ENCODE results near the gene TLE2.
"Not testable (repeated sequence)": the region's sequence is repeated elsewhere in the genome, so short reads cannot be mapped to it uniquely, and the experiment has no call there.

Gene TLE2

DNA sequence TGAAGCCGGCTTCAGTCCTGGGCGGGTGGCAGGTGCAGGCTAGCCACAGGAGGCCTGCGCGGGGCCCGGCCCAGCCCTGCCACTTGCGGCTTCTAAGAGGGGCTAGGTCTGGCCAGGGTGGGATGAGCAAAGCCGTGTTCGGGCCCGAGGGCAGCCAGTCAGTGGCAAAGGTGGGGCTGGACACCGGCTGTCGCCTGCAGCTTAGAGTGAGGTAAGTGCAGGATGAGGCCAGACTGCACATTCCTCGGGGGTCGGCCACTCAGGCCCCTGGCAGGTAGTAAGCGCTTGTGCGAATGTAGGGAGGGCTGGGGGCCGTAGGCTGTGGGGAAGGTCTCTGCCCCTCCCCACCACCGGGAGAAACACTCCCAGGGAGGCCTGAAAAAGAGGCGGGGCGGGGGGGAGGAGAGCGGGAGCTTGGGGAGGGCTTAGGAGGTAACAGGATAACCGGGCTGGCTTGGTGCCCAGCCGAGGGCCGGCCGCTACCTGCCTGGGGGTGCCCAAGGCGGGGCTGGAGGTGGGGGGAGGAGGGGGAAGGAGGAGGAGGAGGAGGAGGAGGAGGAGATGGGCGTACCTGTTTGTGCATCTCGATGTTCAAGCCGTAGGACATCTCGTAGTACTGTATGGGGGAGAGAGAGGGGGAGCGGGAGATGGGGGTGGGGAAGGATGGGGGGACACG, 26.8 kb upstream of the TLE2 start:
- DNase-seq = no peak

DNA sequence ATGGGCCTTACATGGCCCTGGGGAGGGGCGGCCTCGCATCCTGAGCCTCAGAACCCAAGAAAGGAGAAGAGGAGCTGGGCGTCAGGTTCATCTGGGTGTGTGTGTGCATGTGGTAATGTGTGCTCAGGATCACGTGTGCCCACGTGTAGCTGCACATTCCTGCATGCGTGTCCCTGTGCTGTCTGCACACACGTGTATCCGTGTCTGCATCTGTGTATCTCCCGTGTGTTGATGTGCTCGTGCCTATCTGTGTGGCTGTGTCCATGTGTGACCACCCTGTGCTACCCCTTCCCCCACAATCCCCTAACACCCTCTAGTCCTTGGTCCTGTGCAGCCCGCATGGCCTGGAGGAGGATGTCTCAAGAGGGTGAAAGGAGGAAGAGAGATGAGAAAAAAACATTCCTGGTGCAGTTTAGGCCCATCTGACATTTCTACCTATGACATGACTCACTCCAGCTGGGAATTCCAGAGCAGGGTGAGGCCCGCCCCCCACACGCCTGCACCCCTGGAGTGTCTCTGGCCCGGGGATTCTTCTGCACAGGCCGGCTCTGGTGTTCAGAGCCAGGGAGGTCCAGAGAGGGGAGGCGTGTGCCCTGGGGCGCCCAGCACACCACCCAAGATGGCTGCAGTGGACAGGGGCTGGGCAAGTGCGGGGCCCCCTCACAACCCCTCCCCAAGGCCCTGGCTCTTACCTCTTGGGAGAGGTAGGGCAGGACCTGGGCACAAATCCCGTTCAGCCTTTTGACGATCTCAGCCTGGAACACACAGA, 26.1 kb upstream of the TLE2 start:
- DNase-seq = no peak

DNA sequence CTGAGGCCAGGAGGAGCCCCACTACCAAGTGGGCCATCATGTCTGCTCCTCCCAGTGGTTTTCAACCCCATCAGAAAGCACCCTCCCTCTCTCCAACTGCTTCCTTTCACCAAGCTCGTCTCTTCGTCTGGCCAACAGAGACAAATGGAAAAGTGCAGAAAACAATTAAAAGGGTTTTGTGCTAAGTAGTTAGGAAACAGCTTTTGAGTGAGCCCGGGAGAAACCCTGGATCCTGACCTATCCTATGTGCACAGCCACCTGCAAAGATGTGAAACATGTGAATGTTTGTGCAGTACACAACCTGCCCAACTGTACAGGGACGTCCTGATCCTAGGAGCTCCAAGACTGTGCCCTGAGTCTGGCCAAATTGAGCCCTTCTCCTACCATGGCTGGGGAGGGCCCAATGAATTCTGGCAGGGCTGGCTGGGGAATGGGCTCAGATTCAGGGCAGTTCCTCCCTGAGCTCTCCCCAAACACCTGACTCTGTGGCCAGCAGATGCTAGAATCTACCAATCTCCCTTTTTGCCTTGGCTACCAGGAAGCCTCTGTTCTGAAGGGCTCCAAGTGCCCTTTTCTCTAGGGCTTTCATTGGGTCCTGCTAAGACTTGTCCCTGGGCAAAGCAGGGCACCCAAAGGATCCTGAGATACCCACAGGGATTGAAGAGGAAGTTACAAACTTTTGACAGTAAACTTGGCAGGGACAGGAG, 25.3 kb upstream of the TLE2 start:
- DNase-seq = no peak

DNA sequence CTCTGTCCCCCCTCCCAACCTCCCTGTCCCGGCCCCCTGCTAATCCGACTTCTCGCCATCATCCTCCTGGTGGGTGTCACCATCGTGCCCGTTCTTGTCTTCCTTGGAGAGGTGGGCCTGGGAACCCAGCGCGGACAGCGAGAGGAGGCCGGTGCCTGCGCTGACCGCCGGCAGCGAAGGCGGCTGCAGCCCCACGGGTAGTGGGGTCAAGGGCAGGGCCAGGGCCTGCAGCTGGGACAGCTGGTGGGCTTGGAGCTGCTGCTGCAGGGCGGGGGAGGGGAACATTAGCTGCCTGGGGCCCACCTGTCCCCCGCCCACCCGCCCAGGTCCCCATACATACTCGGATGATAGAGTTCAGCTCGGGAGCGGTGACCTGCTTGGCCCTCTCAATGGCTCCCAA, 24.7 kb upstream of the TLE2 start:
- DNase-seq = no peak

DNA sequence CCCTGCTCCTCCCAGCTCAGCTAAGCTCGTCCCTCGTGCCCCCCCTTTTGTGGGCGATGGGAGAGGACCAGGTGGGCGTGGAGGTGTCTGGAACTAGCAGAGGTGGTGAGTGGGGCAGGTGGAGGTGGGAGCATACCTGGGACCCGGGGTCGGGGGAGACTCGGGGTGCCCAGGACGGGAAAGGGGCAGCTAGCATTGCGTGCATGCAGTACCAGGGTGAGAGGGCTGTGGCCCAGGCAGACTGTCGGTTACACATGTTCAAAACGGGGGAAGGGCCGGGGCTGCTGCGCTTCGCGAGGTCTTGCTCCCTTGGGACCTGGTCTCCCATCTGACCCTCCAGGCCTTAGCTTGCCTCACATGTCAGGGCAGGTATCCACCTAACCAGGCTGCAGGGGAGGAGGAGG, 24.1 kb upstream of the TLE2 start:
- DNase-seq = no peak

GRCh38 chr19:3050016-3050415, 20.9 kb upstream of the TLE2 start:
- not testable (repeated sequence) for DNase-seq

DNA sequence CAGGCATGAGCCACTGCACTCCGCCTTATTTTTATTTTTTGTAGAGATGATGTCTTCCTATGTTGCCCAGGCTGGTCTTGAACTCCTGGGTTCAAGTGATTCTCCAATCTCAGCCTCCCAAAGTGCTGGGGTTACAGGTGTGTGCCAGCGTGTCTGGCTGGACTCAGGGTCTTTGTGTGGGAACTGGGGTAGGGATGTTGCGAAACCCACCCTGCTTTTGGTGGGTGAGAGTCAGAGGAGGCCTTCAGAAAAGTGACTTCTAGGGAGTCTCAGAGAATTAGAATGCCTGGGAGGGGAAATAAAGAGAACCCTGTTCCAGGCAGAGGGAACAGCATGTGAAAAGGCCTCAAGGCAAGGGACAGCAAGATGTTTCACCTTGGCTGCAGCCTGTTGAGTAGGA, 20.0 kb upstream of the TLE2 start:
- DNase-seq = no peak

GRCh38 chr19:3048190-3048533, 19.1 kb upstream of the TLE2 start:
- no peak for DNase-seq

DNA sequence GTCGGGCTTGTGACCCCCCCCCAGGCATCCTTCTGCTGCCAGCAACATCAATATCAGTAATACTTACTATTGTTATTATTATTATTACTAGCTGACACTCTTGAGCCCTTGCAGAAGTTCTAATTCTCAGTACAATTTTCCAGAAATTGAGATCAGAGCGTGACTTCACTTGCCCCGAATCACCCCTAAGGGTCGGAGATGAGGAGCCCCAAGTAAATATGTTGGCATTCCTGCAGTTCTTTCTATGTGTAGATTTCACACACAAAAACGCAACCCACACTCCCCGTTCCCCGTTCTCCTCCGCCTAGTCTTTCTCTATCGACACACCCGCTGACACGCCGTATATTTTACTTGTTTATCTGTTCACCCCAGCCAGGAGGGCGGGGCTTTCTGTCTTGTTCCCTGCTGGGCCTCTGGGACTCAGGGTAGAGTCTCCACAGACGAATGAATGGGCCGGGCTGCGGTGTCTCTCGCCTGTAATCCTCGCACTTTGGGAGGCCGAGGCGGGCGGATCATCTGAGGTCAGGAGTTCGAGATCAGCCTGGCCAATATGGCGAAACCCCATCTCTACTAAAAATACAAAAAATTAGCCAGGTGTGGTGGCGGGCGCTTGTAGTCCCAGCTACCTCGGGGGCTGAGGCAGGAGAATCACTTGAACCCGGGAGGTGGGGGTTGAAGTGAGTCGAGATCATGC, 18.6 kb upstream of the TLE2 start:
- DNase-seq = peak; percentile 54

DNA sequence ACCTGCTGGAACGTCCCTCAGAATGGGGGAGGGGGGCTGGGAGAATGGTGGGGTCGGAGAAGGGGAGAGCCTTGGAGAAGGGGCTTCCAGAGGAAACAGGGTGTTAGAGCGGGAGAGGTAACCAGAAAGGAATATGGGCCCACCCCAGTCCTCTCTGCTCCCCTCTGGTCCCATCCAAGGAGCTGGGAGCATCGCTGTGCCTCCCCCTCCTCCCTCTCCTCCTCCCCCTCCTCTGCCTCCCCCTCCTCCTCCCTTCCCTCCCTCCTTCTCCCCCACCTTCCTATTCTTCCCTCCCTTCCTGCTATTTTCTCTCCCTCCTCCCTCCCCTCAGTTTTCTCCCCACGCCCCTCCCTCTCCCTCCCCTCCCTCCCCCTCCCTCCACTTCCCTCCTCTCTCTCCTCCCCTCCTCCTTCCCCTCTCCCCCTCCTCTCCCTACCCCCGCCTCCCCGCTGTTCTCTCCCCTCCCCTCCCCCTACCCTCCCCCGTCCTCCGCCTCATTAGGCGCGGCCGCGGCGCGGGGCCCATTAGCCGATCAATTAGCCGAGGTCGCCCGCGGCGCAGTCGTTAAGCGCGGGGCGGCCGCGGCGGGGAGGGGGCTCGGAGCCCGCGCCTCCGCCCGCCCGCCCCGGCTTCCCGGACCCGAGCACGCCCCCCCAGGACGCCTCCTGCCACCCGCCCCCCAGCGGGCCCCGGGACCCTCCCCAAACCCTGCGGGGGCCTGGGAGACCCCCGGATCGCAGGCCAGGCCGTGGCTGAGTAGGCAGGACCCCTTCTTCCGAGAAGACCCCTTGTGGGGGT, 17.8 kb upstream of the TLE2 start:
- DNase-seq = no peak

- no peak for DNase-seq
These were observed 17.0 kb upstream of the TLE2 start for GRCh38 chr19:3045885-3046697.

- DNase-seq = no peak
These were observed 16.1 kb upstream of the TLE2 start for GRCh38 chr19:3045191-3045590.

GRCh38 chr19:3042621-3043267, 13.7 kb upstream of the TLE2 start:
- no peak for DNase-seq

DNA sequence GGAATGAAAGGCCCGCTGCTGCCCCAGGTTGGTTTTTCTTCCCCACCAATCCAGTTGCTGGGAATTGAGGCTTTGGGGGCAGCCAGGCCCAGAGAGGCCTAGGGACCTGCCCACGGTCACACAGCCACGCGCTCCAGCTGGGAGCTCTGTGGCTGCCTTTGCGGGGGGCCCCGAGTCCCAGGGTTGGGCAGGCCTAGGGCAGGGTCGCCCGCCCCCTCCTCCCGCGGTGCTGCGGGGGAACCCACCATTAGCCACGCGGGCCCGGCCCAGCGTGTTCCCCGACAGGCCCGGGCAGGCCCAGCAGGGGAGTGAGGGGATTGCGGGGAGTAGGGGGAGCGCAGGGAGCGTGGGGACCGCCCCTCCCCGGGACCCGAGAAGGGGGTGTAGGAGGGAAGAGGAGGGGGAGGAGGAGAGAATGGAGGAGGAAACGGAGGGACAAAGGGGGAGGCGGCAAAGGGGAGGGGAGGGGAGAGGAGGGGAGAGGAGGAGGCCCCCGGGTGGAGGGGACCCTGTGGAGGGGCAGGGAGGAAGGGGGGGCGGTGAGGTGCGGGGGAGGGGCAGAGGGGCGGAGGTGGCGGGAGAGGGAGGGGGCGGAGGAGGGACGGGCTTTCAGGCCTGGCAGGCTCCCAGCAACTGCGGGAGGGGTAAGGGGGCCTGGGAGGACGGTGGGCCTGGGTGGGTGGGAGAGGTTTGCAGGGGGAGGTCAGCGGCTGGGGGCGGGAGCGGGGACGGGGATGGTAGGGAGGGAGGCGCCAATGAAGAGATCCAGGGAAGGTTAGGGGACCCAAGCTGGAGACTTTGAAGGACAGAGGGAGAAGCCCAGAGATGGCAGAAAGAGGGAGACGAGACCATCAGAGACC, 12.9 kb upstream of the TLE2 start:
- DNase-seq = no peak

- DNase-seq = no peak
These were observed 12.2 kb upstream of the TLE2 start for GRCh38 chr19:3041327-3041726.

DNA sequence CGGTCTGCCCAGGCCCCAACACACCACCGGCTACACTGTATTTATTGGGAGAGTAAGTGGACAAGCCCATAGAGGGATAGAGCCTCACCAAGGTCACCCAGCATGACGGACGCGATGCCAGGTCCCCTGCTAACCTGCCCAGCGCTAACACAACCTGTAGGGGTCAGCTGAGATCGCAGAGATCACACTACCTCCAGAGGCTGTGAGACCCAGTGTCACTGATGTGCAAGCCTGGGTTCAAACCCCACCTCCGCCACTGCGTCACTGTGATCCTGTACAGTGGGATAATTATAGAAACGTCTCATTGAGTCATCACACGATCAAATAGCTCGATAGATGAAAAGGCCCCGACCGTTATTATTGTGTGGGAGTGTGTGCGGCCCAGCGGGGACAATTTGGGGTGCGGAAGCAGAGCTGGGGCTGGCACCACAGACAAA, 10.6 kb upstream of the TLE2 start:
- DNase-seq = peak; percentile 38

DNA sequence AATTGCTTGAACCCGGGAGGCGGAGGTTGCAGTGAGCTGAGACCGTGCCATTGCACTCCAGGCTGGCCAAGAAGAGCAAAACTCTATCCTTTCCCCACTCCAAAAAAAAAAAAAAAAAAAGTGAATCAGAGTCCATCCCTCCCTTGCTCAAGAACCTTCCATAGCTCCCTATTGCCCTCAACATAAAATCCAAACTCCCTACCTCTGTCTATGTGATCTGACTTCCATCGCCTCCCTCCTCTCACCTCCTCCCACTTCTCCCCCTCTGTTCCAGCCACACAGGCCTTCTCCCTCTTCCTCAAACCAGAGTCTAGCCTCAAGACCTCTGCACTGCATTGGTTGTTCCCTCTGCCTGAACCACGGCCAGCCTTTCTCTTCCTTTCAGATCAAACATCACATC, 10.0 kb upstream of the TLE2 start:
- DNase-seq = no peak

DNA sequence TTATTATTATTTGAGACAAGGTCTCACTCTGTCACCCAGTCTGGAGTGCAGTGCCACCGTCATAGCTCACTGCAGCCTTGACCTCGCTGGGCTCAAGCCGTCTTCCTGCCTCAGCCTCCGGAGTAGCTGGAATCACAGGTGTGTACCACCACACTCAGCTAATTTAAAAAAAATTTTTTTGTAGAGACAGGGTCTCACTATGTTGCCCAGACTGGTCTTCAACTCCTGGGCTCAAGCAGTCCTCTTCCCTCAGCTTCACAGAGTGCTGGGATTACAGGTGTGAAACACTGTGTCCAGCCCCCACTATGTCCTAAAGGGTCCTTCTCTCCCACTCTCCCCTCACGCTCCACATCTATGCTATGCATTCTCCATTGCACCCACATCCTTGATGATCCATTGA, 9.1 kb upstream of the TLE2 start:
- no peak for DNase-seq

DNA sequence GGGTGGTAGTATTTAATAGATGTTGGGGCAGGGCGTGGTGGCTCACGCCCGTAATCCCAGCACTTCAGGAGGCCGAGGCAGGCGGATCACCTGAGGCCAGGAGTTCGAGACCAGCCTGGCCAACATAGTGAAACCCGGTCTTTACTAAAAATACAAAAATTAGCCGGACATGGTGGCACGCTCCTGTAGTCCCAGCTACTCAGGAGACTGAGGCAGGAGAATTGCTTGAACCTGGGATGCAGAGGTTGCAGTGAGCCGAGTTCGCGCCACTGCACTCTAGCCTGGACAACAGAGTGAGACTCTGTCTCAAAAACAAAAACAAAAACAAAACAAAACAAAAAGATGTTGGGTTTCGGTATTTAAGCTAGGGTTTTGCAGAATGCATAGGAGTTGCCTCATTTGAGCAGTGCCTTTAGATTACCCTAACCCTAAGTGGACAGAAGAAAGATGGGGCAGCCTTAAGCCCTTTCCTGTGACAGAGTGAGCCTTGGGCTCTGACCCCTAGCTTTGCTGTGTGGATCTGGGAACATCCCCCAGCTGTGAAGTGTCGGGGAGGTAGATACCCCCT, 8.0 kb upstream of the TLE2 start:
- DNase-seq = not testable (repeated sequence)
